Activated CD8-positive, alpha-beta T cell treated with anti-CD3 and anti-CD28 coated beads for 36 hours (primary cell): Measurements from ENCODE around the gene CABLES1. TPM values are rescaled to one million over a fixed set of nuclear protein-coding genes. Genes with fewer than 3 reads are reported as not detected.

ENCODE experiments used
- ATAC-seq: fragments of 200-7000 bp; cut with Tn5 transposase; one replicate; pipeline ENCODE4 v1.10.0; 2021; ENCODE audit warnings: mild to moderate bottlenecking, moderate library complexity
- CTCF ChIA-PET: fragments of 350-600 bp; sonication (Branson Sonifier 250); formaldehyde crosslinking; loops from one replicate; lab custom pipeline; 2021; ENCODE audit warnings: antibody characterized with exemption; lab: Charles Lee
- POLR2A ChIA-PET: fragments of 350-600 bp; sonication (Branson Sonifier 250); formaldehyde crosslinking; loops from one replicate; lab custom pipeline; 2021; ENCODE audit warnings: antibody characterized with exemption; lab: Charles Lee
- DNase-seq: peaks from one replicate; pipeline ENCODE4 v3.0.0-alpha.2; 2020
- H3K27ac Mint-ChIP-seq: one replicate; pipeline ENCODE4 v1.8.0; 2021; ENCODE audit warnings: mild to moderate bottlenecking, mixed read lengths
- H3K27me3 Mint-ChIP-seq: one replicate; pipeline ENCODE4 v1.8.0; 2021; ENCODE audit warnings: mixed read lengths
- H3K36me3 Mint-ChIP-seq: one replicate; pipeline ENCODE4 v1.8.0; 2021; ENCODE audit warnings: low read depth, mixed read lengths
- H3K4me1 Mint-ChIP-seq: one replicate; pipeline ENCODE4 v1.8.0; 2021; ENCODE audit warnings: low read depth, mixed read lengths
- H3K4me3 Mint-ChIP-seq: one replicate; pipeline ENCODE4 v1.8.0; 2021; ENCODE audit warnings: mild to moderate bottlenecking, moderate library complexity, mixed read lengths
- H3K9me3 Mint-ChIP-seq: one replicate; pipeline ENCODE4 v1.8.0; 2021; ENCODE audit warnings: mixed read lengths
- intact Hi-C: fragments of 100-400 bp; cut with micrococcal nuclease; formaldehyde crosslinking; loops from one replicate; pipeline ENCODE4 v1.10.0; 2022
- total RNA-seq, 2 experiments: library from RNA; stranded (reverse); gene quantifications; one replicate each; pipeline ENCODE4 v1.2.3, GENCODE V29; 2021
- TF ChIP-seq, protein P1 (sequence below): fragments of 200-600 bp; IDR thresholded peaks from one replicate; pipeline ENCODE4 v1.8.0; 2022; ENCODE audit warnings: antibody characterized with exemption, mild to moderate bottlenecking

The CABLES1 gene
- total RNA-seq, 2 experiments from 2014 or later, result 1.8 to 2.0 TPM

DNA sequence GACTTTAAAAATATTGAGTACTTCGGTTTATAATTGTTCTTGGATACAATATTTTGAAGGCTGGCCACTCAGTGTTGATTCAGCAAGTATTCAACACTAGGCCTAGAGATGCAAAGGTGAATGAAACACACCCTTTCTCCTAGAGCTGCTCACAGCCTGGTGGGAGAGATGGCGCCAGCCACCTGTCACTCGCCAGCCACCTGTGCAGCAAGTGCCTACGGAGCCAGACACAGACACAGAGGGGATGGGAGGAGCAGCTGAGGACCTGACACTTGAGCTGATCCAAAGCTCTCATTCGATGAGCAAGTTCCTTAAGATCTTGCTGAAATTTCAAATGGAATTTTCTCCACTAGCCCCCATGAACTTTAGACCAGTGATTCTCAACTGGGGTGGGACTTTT is 166.7 kb downstream of the CABLES1 start:
- Mint-ChIP-seq H3K36me3 (no peaks in the 10 kb centered on the region), H3K27ac (no peak overlapping the region), H3K27me3 (no peaks in the 10 kb centered on the region), H3K4me3 (no peak overlapping the region), H3K9me3 (no peaks in the 10 kb centered on the region), H3K4me1 (peaks cover 4% of the 10 kb centered on the region)
- DNase-seq (no peak), ATAC-seq (no peak)
- POLR2A ChIA-PET, result no interaction called here
- TF ChIP-seq, protein P1, sequence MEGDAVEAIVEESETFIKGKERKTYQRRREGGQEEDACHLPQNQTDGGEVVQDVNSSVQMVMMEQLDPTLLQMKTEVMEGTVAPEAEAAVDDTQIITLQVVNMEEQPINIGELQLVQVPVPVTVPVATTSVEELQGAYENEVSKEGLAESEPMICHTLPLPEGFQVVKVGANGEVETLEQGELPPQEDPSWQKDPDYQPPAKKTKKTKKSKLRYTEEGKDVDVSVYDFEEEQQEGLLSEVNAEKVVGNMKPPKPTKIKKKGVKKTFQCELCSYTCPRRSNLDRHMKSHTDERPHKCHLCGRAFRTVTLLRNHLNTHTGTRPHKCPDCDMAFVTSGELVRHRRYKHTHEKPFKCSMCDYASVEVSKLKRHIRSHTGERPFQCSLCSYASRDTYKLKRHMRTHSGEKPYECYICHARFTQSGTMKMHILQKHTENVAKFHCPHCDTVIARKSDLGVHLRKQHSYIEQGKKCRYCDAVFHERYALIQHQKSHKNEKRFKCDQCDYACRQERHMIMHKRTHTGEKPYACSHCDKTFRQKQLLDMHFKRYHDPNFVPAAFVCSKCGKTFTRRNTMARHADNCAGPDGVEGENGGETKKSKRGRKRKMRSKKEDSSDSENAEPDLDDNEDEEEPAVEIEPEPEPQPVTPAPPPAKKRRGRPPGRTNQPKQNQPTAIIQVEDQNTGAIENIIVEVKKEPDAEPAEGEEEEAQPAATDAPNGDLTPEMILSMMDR, result no peak
- CTCF ChIA-PET, result no interaction called here
- intact Hi-C loops, result no loop called here

DNA sequence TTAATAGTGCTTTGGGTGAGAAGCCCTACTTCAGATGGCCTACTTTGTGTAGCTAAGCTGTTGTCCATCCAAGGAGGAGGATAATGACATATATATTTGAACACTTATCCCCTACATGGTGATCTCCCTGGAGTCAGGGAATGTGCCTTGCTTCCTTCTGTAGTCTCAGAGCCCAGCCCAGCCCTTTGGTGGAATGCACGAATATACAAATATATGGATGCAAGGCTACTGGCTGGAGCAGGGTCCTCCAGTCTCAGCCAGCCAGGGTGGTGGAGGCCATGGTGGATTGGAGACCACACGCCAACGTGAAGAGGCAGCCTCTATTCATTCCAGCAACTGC is 167.2 kb downstream of the CABLES1 start:
- intact Hi-C loops, result no loop called here
- DNase-seq (no peak), ATAC-seq (no peak)
- no peaks in the 10 kb centered on the region for H3K9me3 Mint-ChIP-seq
- no peaks in the 10 kb centered on the region for H3K27me3 Mint-ChIP-seq
- no peak overlapping the region for H3K27ac Mint-ChIP-seq
- no peaks in the 10 kb centered on the region for H3K36me3 Mint-ChIP-seq
- ChIA-PET POLR2A (no interaction called here), CTCF (no interaction called here)
- no peak overlapping the region for H3K4me3 Mint-ChIP-seq
- H3K4me1 Mint-ChIP-seq, result peaks cover 9% of the 10 kb centered on the region
- TF ChIP-seq, protein P1, result no peak

DNA sequence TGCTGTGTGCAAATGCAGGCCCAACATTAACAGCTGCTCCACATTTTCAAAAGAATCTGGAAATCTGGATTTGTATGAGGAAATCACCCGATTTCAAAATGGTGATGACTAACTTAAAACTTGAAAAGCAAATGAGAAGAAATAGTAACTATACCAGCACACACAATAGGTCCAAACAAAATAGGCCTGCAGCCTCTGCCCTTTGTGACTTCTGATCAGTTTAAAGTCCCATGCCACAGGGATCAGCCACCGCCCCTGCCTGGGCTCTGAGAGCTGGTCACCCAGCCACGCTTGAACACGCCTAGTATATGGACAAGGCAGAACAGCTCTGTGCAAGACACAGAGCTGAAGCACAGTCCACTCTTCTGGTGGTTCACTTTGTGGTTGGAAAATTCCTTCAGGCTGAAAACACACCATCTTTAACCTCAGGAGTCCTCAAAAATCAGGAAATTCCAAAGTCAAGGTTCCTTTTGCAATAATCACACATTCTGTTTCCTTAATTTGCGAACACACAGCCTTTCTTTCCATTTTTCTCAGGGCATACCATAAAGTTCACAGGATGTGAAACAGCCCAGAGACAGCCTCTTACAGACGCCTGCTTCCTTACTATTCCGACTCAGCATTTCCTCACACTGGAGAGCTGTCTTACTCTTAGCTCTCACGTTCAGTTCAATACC is 167.7 kb downstream of the CABLES1 start:
- TF ChIP-seq, protein P1, result no peak
- Mint-ChIP-seq H3K27ac (no peak overlapping the region), H3K9me3 (no peaks in the 10 kb centered on the region), H3K36me3 (no peaks in the 10 kb centered on the region), H3K27me3 (no peaks in the 10 kb centered on the region), H3K4me3 (no peak overlapping the region), H3K4me1 (peaks cover 14% of the 10 kb centered on the region)
- POLR2A ChIA-PET, result no interaction called here
- intact Hi-C loops, result no loop called here
- no peak for ATAC-seq
- CTCF ChIA-PET, result no interaction called here
- DNase-seq, result no peak

DNA sequence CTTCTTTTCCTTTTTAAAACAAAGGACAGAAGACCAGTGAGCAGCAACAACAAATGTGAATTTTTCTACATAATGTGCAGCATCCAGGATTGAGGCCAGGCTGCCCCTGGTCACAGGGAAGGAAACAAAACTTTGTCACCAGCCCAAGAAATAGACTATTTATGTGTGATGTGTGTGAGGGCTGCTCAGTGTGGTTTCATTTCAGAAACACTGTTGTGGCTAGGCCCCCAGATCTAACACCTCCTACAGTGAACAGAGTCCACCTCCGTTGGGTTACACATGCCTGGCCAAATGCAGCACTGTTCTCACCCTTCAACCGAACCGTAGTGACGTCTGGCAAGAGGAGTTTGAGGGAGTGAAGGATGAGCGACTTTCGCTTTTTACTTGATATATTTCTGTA is 171.5 kb downstream of the CABLES1 start:
- Mint-ChIP-seq H3K27me3 (no peaks in the 10 kb centered on the region), H3K27ac (no peak overlapping the region), H3K36me3 (peaks cover 3% of the 10 kb centered on the region), H3K9me3 (no peaks in the 10 kb centered on the region), H3K4me1 (peaks cover 23% of the 10 kb centered on the region), H3K4me3 (no peak overlapping the region)
- DNase-seq (peak; percentile 48), ATAC-seq (peak; percentile 76)
- intact Hi-C loops, result no loop called here
- ChIA-PET POLR2A (interaction anchor here (0.6 to 0.7 kb wide), 2 partner anchors 98 to 236 kb away, joined by 3 read pairs; no protein-coding TSS in a partner anchor), CTCF (no interaction called here)
- TF ChIP-seq, protein P1, result no peak

DNA sequence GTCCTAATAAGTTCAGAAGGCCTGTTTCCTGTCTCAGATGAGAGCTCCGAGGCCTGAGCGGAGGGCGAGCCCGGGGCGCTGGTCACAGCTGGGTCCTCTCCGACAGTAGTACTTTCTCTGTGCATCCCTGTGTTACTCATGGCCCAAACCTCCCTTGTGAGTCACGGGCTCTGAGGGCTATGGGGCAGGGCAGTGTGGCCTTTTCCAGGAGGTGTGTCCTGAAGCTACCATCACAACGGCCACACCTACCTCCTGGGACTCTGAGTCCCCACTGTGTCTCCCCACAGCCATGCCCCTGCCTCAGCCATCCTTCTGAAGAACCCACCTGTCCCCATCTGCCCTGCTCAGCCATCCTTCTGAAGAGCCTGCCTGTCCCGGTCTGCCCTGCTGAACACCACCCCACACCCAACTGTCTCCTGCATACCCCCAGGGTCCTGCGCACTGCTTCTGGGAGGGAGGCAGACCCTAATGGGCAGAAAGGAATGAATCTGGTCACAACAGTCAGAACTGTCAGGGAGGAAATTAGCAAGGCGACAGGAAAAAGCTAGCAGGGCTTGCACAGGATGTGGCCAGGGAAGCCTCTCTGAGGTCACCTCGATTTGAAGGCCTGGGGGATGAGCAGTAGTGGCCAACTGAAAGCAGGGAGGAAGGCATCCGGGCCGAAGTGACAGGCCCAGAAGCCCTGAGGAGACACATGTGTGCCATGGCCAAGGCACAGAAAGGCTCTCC is 172.4 kb downstream of the CABLES1 start:
- peak; percentile 65 for ATAC-seq
- peaks cover 30% of the 10 kb centered on the region for H3K4me1 Mint-ChIP-seq
- H3K4me3 Mint-ChIP-seq, result no peak overlapping the region
- intact Hi-C loops, result no loop called here
- peak; percentile 59 for DNase-seq
- H3K27me3 Mint-ChIP-seq, result no peaks in the 10 kb centered on the region
- H3K9me3 Mint-ChIP-seq, result no peaks in the 10 kb centered on the region
- CTCF ChIA-PET, result no interaction called here
- H3K27ac Mint-ChIP-seq, result peak overlapping the region; percentile 66
- POLR2A ChIA-PET, result interaction anchor here (0.6 to 0.7 kb wide), 2 partner anchors 97 to 237 kb away, joined by 3 read pairs; no protein-coding TSS in a partner anchor
- TF ChIP-seq, protein P1, result no peak
- H3K36me3 Mint-ChIP-seq, result peaks cover 3% of the 10 kb centered on the region
